HFF-Myc (cell line): Measurements from ENCODE around the gene TSC1.

Source experiments
- DNase-seq: peaks from one replicate; pipeline ENCODE4 v3.0.0-alpha.2; 2011; ENCODE audit warnings: low read depth; ENCODE audit errors: extremely low read depth
- H3K4me3 ChIP-seq: replicated peaks from 2 replicates; pipeline ENCODE4 v1.5.1; 2011; ENCODE audit warnings: low read depth, mild to moderate bottlenecking, control low read depth, low read length
- CTCF ChIP-seq: IDR thresholded peaks from 2 replicates; pipeline ENCODE4 v1.5.1; 2012; ENCODE audit warnings: mild to moderate bottlenecking, low read depth, low read length, control low read depth; ENCODE audit errors: missing control alignments

Gene TSC1

GRCh38 chr9:132961002-132961401, 16.6 kb upstream of the TSC1 start:
- TF ChIP-seq CTCF: no peak
- DNase-seq: no peak
- no peak overlapping the region for H3K4me3 ChIP-seq

DNA sequence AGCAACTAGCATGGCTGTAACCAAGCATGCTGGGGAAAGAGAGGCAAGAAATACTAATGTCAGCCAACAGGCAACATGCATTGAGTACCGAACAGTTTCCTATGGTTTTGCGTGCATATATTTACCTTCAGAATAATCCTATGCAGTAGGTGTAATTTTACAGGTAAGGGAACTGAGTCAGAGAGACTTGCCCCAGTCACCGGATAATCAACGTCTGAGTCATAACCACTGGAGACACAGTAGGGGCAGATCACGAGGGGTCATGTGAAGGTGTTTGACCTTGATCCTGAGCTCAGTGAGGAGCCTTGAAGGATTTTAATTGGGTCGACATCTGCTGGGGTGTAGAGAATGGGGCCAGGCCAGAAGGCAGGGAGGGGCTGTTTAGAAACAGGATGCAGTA, 13.4 kb upstream of the TSC1 start:
- no peak for TF ChIP-seq CTCF
- no peak overlapping the region for H3K4me3 ChIP-seq
- DNase-seq: no peak

DNA sequence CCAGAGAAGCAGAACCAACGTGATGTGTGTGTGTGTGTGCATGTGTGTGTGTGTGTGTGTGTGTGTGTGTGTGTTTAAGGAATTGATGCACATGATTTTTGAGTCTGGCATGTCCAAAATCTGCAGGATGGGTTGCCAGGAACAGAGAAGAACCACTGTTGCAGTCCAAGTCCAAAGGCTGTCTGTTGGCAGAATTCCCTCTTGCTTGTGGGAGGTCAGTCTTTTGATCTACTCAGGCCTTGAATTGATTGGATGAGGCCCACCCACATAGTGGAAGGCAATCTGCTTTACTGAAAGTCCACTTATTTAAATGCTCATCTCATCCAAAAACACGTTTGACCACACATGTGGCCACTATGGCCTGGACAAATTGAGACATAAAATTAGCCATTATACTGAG, 11.4 kb upstream of the TSC1 start:
- H3K4me3 ChIP-seq: no peak overlapping the region
- TF ChIP-seq CTCF: no peak
- no peak for DNase-seq

DNA sequence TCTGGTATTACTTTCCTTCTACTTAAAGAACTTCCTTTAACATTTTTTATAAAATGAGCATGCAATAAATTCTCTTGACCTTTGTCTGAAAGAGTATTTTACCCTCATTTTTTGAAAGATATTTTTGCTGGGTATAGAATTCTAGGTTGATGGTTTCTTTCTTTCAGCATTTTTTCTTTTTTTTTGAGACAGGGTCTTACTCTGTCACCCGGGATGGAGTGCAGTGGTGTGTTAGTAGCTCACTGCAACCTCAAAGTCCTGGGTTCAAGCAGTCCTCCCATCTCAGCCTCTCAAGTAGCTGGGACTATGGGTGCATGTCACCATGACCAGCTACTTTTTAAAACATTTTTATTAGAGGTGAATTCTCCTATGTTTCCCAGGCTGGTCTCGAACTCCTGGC, 10.7 kb upstream of the TSC1 start:
- TF ChIP-seq CTCF: no peak
- no peak overlapping the region for H3K4me3 ChIP-seq
- no peak for DNase-seq

- DNase-seq: no peak
- TF ChIP-seq CTCF: no peak
These were observed 5.3 kb upstream of the TSC1 start for GRCh38 chr9:132949709-132950108.

GRCh38 chr9:132948482-132949050, 4.2 kb upstream of the TSC1 start:
- no peak for DNase-seq
- H3K4me3 ChIP-seq: no peak overlapping the region
- TF ChIP-seq CTCF: no peak

More at GRCh38 chr9:132949709-132950108, 5.3 kb upstream of the TSC1 start:
- H3K4me3 ChIP-seq: no peak overlapping the region

GRCh38 chr9:132947756-132948155, 3.3 kb upstream of the TSC1 start:
- H3K4me3 ChIP-seq: no peak overlapping the region
- DNase-seq: no peak
- no peak for TF ChIP-seq CTCF
